Stimulated activated CD4-positive, alpha-beta T cell treated with anti-CD3 and anti-CD28 coated beads, Interleukin-4, amount 100 ng/mL, for 1 hour (primary cell): ENCODE results near the gene SLIRP.
"Not testable (repeated sequence)": the region's sequence is repeated elsewhere in the genome, so short reads cannot be mapped to it uniquely, and the experiment has no call there.

Experiments used
- DNase-seq: peaks from one replicate; pipeline ENCODE4 v3.0.0-alpha.2; 2020

Gene SLIRP

GRCh38 chr14:77707724-77708408 is at the start of gene SLIRP, which contains the start of gene ALKBH1:
Gene SLIRP, plus strand, starts transcription at chr14:77708103. Its CDS starts 9 bp downstream, at chr14:77708112.
Gene ALKBH1, minus strand, starts transcription at chr14:77708023. Its CDS starts 19 bp downstream, at chr14:77708004.
- DNase-seq: peak; percentile 84

GRCh38 chr14:77659831-77660230 is 48.1 kb upstream of the SLIRP start:
- DNase-seq: no peak

GRCh38 chr14:77660754-77661153 is 47.1 kb upstream of the SLIRP start:
- DNase-seq: no peak

GRCh38 chr14:77661562-77661961 is 46.3 kb upstream of the SLIRP start:
- not testable (repeated sequence) for DNase-seq

GRCh38 chr14:77663293-77663692 is 44.6 kb upstream of the SLIRP start:
- no peak for DNase-seq

GRCh38 chr14:77667331-77667730 is 40.6 kb upstream of the SLIRP start:
- no peak for DNase-seq

GRCh38 chr14:77673193-77673592 is 34.7 kb upstream of the SLIRP start:
- DNase-seq: no peak

GRCh38 chr14:77674931-77675330 is 33.0 kb upstream of the SLIRP start:
- no peak for DNase-seq

GRCh38 chr14:77681196-77682157 is 26.4 kb upstream of the SLIRP start:
- no peak for DNase-seq

- DNase-seq: no peak
Observed at GRCh38 chr14:77682158-77682553, 25.7 kb upstream of the SLIRP start.

- DNase-seq: no peak
Observed at GRCh38 chr14:77691259-77691658, 16.6 kb upstream of the SLIRP start.

GRCh38 chr14:77707355-77707723 is 564 bp upstream of the SLIRP start:
- no peak for DNase-seq

GRCh38 chr14:77708749-77709148 is 846 bp downstream of the SLIRP start:
- DNase-seq: no peak

GRCh38 chr14:77709412-77709811 is 1.5 kb downstream of the SLIRP start:
- DNase-seq: no peak

- DNase-seq: no peak
Observed at GRCh38 chr14:77710364-77710763, 2.5 kb downstream of the SLIRP start.

GRCh38 chr14:77714926-77715325 is 7.0 kb downstream of the SLIRP start:
- DNase-seq: no peak

- DNase-seq: no peak
Observed at GRCh38 chr14:77717608-77718305, 9.9 kb downstream of the SLIRP start.

- DNase-seq: no peak
Observed at GRCh38 chr14:77721437-77721836, 13.5 kb downstream of the SLIRP start.

GRCh38 chr14:77722301-77722700 is 14.4 kb downstream of the SLIRP start:
- DNase-seq: no peak

GRCh38 chr14:77730976-77731497 is 23.1 kb downstream of the SLIRP start:
- DNase-seq: no peak

- DNase-seq: no peak
Observed at GRCh38 chr14:77738559-77739250, 30.8 kb downstream of the SLIRP start.

- DNase-seq: no peak
Observed at GRCh38 chr14:77741438-77741837, 33.5 kb downstream of the SLIRP start.
